WTC11 (cell line): ENCODE data around the gene SYCP2. TPM values are rescaled to one million over a fixed set of nuclear protein-coding genes. Genes with fewer than 3 reads are reported as not detected.

ENCODE experiments used
- CBFB ChIP-seq: sonication (generic); formaldehyde crosslinking; IDR thresholded peaks from 2 replicates; pipeline ENCODE4 v1.8.1; 2022; ENCODE audit warnings: mild to moderate bottlenecking, low read depth, missing genetic modification reagents
- CREM ChIP-seq: sonication (generic); formaldehyde crosslinking; IDR thresholded peaks from 2 replicates; pipeline ENCODE4 v1.8.1; 2022; ENCODE audit warnings: mild to moderate bottlenecking, missing genetic modification reagents, moderate library complexity
- JAZF1 ChIP-seq: fragments of 250-450 bp; sonication (Bioruptor Pico); IDR thresholded peaks from 2 replicates; pipeline ENCODE4 v1.9.0; 2021; ENCODE audit warnings: moderate library complexity, mild to moderate bottlenecking, inconsistent platforms
- MAX ChIP-seq: sonication (generic); formaldehyde crosslinking; IDR thresholded peaks from 2 replicates; pipeline ENCODE4 v1.8.0; 2022; ENCODE audit warnings: mild to moderate bottlenecking, missing genetic modification reagents
- NR3C1 ChIP-seq: sonication (generic); formaldehyde crosslinking; conservative IDR thresholded peaks from 2 replicates; pipeline ENCODE4 v1.8.1; 2023; ENCODE audit warnings: low read depth, mild to moderate bottlenecking, missing genetic modification reagents
- OVOL2 ChIP-seq: fragments of 250-450 bp; sonication (Bioruptor Pico); IDR thresholded peaks from 2 replicates; pipeline ENCODE4 v1.9.0; 2021; ENCODE audit warnings: mild to moderate bottlenecking, borderline replicate concordance
- PRDM15 ChIP-seq: sonication (generic); formaldehyde crosslinking; IDR thresholded peaks from 2 replicates; pipeline ENCODE4 v1.8.0; 2022; ENCODE audit warnings: missing genetic modification reagents
- STAT6 ChIP-seq: sonication (generic); formaldehyde crosslinking; conservative IDR thresholded peaks from 2 replicates; pipeline ENCODE4 v1.8.1; 2023; ENCODE audit warnings: mild to moderate bottlenecking, low read depth, missing genetic modification reagents, moderate library complexity
- ZNF532 ChIP-seq: fragments of 250-450 bp; sonication (Bioruptor Pico); IDR thresholded peaks from 2 replicates; pipeline ENCODE4 v1.9.0; 2021; ENCODE audit warnings: mild to moderate bottlenecking, borderline replicate concordance
- total RNA-seq: library from RNA; stranded (reverse); gene quantifications from 3 replicates; pipeline ENCODE4 v1.2.3, GENCODE V29; 2021
- TF ChIP-seq, protein P1 (sequence below): fragments of 200-600 bp; IDR thresholded peaks from 2 replicates; pipeline ENCODE4 v1.8.0; 2022; ENCODE audit warnings: antibody characterized with exemption
- TF ChIP-seq, protein P2 (sequence below): sonication (generic); formaldehyde crosslinking; IDR thresholded peaks from 2 replicates; pipeline ENCODE4 v1.8.0; 2023; ENCODE audit warnings: mild to moderate bottlenecking, missing genetic modification reagents
- TF ChIP-seq, protein P3 (sequence below): sonication (generic); formaldehyde crosslinking; IDR thresholded peaks from 2 replicates; pipeline ENCODE4 v1.8.1; 2023; ENCODE audit warnings: mild to moderate bottlenecking, missing genetic modification reagents, moderate library complexity
- TF ChIP-seq, protein P4 (sequence below): sonication (generic); formaldehyde crosslinking; IDR thresholded peaks from 2 replicates; pipeline ENCODE4 v1.8.1; 2023; ENCODE audit warnings: mild to moderate bottlenecking, missing genetic modification reagents

Gene SYCP2
- total RNA-seq, 1 experiment from 2014 or later, result 0.31 TPM

GRCh38 chr20:59955131-59955796 lies 21.8 kb upstream of the SYCP2 start (continued):
- TF ChIP-seq ZNF532 (CRISPR knock-in tag) (no peak), JAZF1 (no peak), PRDM15 (CRISPR knock-in tag) (no peak), OVOL2 (CRISPR knock-in tag) (no peak), CREM (CRISPR knock-in tag) (no peak), STAT6 (CRISPR knock-in tag) (no peak), MAX (CRISPR knock-in tag) (no peak), CBFB (CRISPR knock-in tag) (no peak), NR3C1 (no peak)
- TF ChIP-seq, protein P1, sequence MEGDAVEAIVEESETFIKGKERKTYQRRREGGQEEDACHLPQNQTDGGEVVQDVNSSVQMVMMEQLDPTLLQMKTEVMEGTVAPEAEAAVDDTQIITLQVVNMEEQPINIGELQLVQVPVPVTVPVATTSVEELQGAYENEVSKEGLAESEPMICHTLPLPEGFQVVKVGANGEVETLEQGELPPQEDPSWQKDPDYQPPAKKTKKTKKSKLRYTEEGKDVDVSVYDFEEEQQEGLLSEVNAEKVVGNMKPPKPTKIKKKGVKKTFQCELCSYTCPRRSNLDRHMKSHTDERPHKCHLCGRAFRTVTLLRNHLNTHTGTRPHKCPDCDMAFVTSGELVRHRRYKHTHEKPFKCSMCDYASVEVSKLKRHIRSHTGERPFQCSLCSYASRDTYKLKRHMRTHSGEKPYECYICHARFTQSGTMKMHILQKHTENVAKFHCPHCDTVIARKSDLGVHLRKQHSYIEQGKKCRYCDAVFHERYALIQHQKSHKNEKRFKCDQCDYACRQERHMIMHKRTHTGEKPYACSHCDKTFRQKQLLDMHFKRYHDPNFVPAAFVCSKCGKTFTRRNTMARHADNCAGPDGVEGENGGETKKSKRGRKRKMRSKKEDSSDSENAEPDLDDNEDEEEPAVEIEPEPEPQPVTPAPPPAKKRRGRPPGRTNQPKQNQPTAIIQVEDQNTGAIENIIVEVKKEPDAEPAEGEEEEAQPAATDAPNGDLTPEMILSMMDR, result no peak
- TF ChIP-seq, protein P2, sequence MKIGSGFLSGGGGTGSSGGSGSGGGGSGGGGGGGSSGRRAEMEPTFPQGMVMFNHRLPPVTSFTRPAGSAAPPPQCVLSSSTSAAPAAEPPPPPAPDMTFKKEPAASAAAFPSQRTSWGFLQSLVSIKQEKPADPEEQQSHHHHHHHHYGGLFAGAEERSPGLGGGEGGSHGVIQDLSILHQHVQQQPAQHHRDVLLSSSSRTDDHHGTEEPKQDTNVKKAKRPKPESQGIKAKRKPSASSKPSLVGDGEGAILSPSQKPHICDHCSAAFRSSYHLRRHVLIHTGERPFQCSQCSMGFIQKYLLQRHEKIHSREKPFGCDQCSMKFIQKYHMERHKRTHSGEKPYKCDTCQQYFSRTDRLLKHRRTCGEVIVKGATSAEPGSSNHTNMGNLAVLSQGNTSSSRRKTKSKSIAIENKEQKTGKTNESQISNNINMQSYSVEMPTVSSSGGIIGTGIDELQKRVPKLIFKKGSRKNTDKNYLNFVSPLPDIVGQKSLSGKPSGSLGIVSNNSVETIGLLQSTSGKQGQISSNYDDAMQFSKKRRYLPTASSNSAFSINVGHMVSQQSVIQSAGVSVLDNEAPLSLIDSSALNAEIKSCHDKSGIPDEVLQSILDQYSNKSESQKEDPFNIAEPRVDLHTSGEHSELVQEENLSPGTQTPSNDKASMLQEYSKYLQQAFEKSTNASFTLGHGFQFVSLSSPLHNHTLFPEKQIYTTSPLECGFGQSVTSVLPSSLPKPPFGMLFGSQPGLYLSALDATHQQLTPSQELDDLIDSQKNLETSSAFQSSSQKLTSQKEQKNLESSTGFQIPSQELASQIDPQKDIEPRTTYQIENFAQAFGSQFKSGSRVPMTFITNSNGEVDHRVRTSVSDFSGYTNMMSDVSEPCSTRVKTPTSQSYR (CRISPR knock-in tag), result no peak
- TF ChIP-seq, protein P3, sequence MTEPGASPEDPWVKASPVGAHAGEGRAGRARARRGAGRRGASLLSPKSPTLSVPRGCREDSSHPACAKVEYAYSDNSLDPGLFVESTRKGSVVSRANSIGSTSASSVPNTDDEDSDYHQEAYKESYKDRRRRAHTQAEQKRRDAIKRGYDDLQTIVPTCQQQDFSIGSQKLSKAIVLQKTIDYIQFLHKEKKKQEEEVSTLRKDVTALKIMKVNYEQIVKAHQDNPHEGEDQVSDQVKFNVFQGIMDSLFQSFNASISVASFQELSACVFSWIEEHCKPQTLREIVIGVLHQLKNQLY, result no peak
- TF ChIP-seq, protein P4, sequence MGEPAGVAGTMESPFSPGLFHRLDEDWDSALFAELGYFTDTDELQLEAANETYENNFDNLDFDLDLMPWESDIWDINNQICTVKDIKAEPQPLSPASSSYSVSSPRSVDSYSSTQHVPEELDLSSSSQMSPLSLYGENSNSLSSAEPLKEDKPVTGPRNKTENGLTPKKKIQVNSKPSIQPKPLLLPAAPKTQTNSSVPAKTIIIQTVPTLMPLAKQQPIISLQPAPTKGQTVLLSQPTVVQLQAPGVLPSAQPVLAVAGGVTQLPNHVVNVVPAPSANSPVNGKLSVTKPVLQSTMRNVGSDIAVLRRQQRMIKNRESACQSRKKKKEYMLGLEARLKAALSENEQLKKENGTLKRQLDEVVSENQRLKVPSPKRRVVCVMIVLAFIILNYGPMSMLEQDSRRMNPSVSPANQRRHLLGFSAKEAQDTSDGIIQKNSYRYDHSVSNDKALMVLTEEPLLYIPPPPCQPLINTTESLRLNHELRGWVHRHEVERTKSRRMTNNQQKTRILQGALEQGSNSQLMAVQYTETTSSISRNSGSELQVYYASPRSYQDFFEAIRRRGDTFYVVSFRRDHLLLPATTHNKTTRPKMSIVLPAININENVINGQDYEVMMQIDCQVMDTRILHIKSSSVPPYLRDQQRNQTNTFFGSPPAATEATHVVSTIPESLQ (CRISPR knock-in tag), result no peak
